Stimulated activated effector memory CD8-positive, alpha-beta T cell treated with anti-CD3 and anti-CD28 coated beads, Interleukin-12 subunit alpha, Interleukin-12 subunit beta, amount 100 ng/mL, for 72 hours (primary cell): Measurements from ENCODE around the gene MECR.
"Not testable (repeated sequence)": the region's sequence is repeated elsewhere in the genome, so short reads cannot be mapped to it uniquely, and the experiment has no call there.

Experiments used
- ATAC-seq: fragments of 150-1000 bp; cut with Tn5 transposase; 2 replicates; pipeline ENCODE4 v1.10.0; 2021
- DNase-seq, 2 donors: peaks; one replicate each; pipeline ENCODE4 v3.0.0; 2021 to 2022; ENCODE audit warnings: low spot score in 2 of 2
- H3K27ac Mint-ChIP-seq: one replicate; pipeline ENCODE4 v1.8.0; 2022; ENCODE audit warnings: mild to moderate bottlenecking, mixed read lengths
- H3K36me3 Mint-ChIP-seq: one replicate; pipeline ENCODE4 v1.8.0; 2022; ENCODE audit warnings: mild to moderate bottlenecking, mixed read lengths
- H3K4me1 Mint-ChIP-seq: one replicate; pipeline ENCODE4 v1.8.0; 2022; ENCODE audit warnings: mixed read lengths
- H3K4me3 Mint-ChIP-seq: one replicate; pipeline ENCODE4 v1.8.0; 2022; ENCODE audit warnings: mild to moderate bottlenecking, mixed read lengths
- H3K9me3 Mint-ChIP-seq: one replicate; pipeline ENCODE4 v1.8.0; 2022; ENCODE audit warnings: mixed read lengths

MECR gene

DNA sequence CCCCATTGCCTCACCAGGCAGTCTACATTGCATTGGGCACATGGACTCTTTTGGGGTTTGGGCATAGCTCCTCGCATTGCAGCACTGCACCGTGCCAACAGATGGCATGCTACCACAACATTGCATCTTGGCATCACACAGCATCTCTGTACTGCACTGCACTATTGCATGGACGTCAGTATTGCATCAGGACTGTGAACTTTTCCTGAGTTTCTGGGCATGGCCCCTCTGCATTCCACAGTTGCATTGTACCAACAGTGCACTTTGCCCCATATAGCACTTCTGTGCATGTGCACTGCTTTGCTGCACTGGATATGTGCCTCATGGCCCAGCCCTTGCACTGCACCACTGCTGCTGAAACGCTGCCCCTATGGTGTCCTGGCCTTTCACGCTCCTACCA lies 15.1 kb upstream of the MECR start:
- ATAC-seq: peak; percentile 38
- H3K9me3 Mint-ChIP-seq: no peaks in the 10 kb centered on the region
- no peak for DNase-seq
- no peak overlapping the region for H3K4me3 Mint-ChIP-seq
- H3K4me1 Mint-ChIP-seq: no peaks in the 10 kb centered on the region
- H3K36me3 Mint-ChIP-seq: no peaks in the 10 kb centered on the region
- no peak overlapping the region for H3K27ac Mint-ChIP-seq

DNA sequence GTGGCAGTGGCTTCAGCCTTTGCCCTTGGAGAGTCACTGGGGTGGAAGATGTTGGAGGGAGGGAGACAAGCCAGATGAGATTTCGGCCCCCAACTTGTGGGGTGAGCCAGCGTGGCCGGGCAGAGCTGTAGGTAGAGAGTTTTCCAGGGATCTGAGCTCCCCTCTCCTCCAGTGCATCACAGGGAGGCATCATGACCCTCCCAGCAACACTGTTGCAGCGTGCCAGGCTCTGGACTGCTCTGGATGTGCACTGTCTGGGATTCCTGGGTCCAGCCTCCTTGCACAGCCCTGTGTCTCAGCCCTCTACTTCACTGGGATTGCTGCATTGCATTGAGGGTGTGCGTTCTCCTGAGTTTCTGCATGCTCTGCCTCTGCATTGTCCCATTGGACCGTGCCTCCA lies 14.5 kb upstream of the MECR start:
- no peak for ATAC-seq
- no peak overlapping the region for H3K27ac Mint-ChIP-seq
- H3K4me1 Mint-ChIP-seq: no peaks in the 10 kb centered on the region
- no peak overlapping the region for H3K4me3 Mint-ChIP-seq
- no peaks in the 10 kb centered on the region for H3K36me3 Mint-ChIP-seq
- H3K9me3 Mint-ChIP-seq: no peaks in the 10 kb centered on the region
- DNase-seq: no peak

DNA sequence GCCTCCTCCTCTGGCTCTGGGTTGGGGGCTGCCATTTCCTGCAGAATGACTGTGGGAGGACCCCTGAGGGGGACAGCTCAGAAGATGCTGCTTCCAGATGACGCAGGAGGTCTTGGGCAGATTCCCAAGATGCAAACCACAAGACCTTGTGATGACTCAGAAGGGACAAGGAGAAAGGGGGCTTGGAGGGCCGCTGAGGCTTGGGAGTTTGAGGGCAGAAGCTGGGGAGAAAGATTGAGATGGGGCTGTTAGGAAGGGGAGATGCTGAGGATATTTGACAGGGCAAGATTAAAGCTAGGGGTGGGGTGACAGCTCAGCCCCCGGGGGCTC lies 13.1 kb upstream of the MECR start:
- peaks cover under 1% of the 10 kb centered on the region for H3K4me1 Mint-ChIP-seq
- no peaks in the 10 kb centered on the region for H3K36me3 Mint-ChIP-seq
- H3K27ac Mint-ChIP-seq: no peak overlapping the region
- no peak overlapping the region for H3K4me3 Mint-ChIP-seq
- H3K9me3 Mint-ChIP-seq: no peaks in the 10 kb centered on the region
- DNase-seq (no peak), ATAC-seq (no peak)

DNA sequence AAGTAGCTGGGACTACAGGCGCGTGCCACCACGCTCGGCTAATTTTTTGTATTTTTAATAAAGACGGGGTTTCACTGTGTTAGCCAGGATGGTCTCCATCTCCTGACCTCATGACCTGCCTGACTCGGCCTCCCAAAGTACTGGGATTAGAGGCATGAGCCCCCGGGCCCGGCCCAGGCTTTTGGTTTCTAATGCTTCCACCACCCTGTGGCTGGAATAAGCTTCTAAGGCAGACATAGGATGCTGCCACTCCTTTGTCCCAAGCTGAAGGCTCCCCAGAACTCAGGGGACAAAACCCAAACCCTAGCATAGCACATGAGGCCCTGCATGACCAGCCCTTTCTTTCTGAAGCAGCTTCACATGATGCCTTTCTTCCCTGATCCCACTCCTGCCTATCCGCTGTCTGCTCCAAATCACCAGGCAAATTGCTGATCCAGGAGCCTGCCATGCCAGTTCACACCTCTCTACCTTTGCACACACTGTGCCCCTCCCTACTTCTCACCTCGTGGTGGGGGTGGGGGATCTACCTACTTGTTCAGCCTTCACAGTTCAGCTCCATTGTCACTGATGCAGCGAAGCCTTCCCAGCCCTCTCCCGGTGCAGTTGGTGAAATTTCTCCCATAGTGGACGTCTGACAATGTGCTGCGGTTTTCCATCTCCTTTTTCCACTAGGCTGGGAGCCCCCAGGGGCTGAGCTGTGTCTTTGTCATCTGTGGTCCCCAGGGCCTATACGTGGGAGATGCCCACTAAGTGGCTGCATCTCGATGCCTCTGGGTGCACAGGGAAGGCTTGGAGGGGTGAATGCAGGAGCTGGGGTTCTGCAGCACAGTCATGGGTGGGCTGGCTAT lies 12.5 kb upstream of the MECR start:
- Mint-ChIP-seq H3K9me3 (no peaks in the 10 kb centered on the region), H3K36me3 (no peaks in the 10 kb centered on the region), H3K4me1 (peaks cover 6% of the 10 kb centered on the region), H3K27ac (no peak overlapping the region), H3K4me3 (no peak overlapping the region)
- no peak for DNase-seq
- ATAC-seq: no peak

DNA sequence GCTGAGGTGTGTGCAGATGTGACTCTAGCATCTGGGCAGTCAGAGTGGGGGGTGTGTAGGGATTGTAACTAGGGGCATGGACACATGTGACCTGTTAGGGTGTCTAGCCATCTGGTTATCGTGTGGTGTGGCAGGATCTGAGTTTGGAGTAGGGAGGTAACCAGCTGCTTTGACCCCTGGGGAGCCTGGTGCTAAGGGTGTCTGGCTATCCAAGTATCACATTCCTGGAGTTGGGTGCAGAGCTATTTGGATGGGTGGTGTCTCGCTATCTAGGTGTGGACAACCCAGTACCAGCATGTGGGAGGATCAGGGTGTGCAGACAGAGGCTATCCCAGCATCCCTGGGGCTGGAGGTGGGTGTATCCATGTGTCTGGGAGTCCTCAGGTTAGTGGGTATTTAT lies 10.3 kb upstream of the MECR start:
- no peak overlapping the region for H3K27ac Mint-ChIP-seq

DNA sequence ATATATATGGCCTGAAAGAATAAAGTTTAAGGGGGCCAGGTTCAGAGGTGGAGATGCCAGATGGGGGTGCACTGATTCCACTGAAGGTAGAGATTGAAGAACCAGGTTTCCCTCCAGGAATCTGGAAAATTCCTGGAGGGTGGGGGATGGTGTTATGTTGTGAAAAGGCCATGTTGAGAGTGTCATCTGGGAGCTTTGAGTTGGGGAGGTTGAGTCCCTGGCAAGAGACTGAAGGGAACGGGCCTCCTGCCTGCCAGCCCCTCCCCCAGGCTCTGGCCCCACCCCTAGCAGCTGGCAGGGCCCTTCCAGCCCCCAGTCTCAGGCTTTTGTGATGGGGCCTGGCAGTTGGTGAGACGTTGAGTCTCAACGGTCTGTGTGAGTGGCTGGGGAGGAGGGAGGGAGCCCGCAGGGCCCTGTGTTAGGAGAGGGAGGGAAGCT lies 9.7 kb upstream of the MECR start:
- H3K4me1 Mint-ChIP-seq: peaks cover 22% of the 10 kb centered on the region
- no peak overlapping the region for H3K27ac Mint-ChIP-seq
- H3K36me3 Mint-ChIP-seq: peaks cover 8% of the 10 kb centered on the region
- DNase-seq (no peak), ATAC-seq (no peak)
- H3K9me3 Mint-ChIP-seq: no peaks in the 10 kb centered on the region
- H3K4me3 Mint-ChIP-seq: no peak overlapping the region

More for the DNA sequence above, 10.3 kb upstream of the MECR start:
- Mint-ChIP-seq H3K4me1 (peaks cover 18% of the 10 kb centered on the region), H3K4me3 (no peak overlapping the region), H3K36me3 (peaks cover 8% of the 10 kb centered on the region), H3K9me3 (no peaks in the 10 kb centered on the region)
- DNase-seq (no peak), ATAC-seq (no peak)

DNA sequence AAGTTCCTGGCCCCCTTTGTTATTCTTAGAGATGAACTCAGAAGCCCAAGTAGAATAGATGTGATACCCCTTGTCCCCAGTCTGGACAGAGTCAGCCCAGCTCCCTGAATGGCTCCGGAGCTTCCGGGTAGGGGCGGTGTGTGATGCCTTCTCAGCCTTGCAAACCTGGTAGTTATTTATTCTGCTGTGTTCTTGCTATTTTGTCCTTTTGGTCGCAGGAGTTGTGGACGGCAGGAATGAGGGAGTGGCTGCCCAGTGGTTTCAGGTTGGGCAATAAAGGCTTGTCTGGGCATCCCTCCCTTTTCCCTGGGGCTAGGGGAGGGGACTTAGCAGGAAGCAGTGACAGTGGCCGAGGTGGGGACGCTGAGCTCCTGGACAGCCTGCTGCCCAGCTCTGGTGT lies 8.4 kb upstream of the MECR start:
- Mint-ChIP-seq H3K4me3 (peak overlapping the region; percentile 66), H3K9me3 (no peaks in the 10 kb centered on the region), H3K27ac (no peak overlapping the region), H3K4me1 (peaks cover 22% of the 10 kb centered on the region), H3K36me3 (peaks cover 8% of the 10 kb centered on the region)
- DNase-seq: no peak
- ATAC-seq: no peak

DNA sequence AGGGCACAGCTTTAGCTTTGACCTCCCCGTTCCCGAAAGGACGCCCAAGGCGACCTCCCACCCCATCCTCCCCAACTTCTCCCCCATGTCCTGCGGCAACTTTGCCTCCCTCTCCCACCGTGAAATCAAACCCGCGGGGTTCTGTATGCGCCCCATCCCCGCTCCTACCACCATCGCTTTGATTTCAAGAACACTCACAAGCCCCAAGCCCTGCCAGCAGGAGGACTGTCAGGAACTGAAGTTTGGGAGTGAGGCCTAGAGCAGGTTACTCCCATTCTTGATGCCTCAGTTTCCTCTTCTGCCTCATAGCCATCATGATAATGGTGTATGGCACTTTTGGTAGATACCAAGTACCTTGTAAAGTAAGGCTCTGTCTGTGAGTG lies 7.9 kb upstream of the MECR start:
- Mint-ChIP-seq H3K27ac (no peak overlapping the region), H3K4me3 (peak overlapping the region; percentile 66), H3K4me1 (peaks cover 22% of the 10 kb centered on the region), H3K9me3 (no peaks in the 10 kb centered on the region), H3K36me3 (peaks cover 8% of the 10 kb centered on the region)
- ATAC-seq (no peak), DNase-seq (no peak)

DNA sequence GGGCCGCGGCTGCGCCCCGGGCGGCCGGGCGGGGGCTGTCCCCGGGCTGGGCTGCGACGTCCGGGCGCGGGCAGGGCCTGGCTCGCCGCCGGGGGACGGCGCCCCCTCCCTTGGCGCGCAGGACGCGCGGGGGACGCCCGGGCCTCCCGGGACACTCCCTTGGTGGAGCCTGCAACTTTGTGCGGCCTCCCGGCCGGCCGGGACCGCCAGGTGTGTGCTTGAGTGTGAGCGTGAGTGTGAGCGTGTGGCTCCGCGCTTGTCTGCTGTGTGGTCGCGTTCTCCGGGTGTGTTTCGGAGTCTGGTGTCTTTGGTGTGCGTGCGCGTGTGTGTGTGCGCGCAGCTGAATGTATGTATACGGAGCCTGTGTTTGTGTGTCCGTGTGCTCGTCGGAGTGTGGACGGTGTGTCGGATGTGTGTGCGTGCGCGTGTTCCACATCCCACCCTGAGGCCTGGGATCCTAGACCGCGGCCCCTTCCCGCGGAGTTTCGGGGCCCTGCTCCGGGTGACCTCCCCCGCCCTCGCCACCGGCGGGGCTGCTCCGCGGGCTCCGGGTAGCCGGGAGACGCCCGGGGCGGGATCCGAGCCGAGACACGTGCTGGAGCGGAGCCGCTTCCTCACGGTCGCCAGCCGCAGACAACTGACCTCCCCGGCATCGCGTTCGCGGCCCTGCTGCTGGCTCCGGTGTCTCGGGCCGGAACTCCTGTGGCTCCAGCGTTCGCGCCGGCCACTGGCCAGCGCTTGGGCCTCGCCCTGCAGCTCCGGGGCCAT lies 7.3 kb upstream of the MECR start:
- ATAC-seq (no peak), DNase-seq (no peak)
- no peak overlapping the region for H3K27ac Mint-ChIP-seq
- H3K36me3 Mint-ChIP-seq: peaks cover 8% of the 10 kb centered on the region
- H3K9me3 Mint-ChIP-seq: no peaks in the 10 kb centered on the region
- peaks cover 22% of the 10 kb centered on the region for H3K4me1 Mint-ChIP-seq
- peak overlapping the region; percentile 66 for H3K4me3 Mint-ChIP-seq

GRCh38 chr1:29237129-29237821 lies 6.5 kb upstream of the MECR start:
- no peak for DNase-seq
- Mint-ChIP-seq H3K36me3 (peaks cover 8% of the 10 kb centered on the region), H3K9me3 (no peaks in the 10 kb centered on the region), H3K27ac (peak overlapping the region; percentile 15), H3K4me3 (peak overlapping the region; percentile 76), H3K4me1 (peaks cover 22% of the 10 kb centered on the region)
- ATAC-seq: peak; percentile 1

DNA sequence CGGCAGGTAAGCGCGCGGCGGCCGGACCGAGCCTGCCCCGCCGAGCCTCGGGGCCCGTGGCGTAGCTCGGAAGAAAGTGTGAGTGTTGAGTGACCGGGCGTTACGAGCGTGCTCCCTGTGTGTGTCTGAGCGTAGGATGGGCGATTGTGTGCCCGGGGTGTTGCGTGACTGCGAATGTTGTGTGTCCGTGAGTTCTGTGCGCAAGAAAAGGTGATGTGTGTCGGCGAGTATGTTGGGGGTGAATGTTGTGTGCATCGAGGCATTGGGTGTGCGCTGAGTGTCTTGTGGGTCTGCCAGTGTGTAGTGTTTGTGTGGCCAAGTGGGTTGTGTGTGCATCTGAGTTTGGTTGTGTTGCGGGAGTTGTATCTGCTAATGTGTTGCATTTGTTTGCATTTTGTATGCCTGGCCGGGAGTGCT lies 6.0 kb upstream of the MECR start:
- no peak for ATAC-seq
- Mint-ChIP-seq H3K36me3 (peaks cover 8% of the 10 kb centered on the region), H3K4me3 (peak overlapping the region; percentile 76), H3K9me3 (no peaks in the 10 kb centered on the region), H3K4me1 (peaks cover 22% of the 10 kb centered on the region), H3K27ac (peak overlapping the region; percentile 15)
- DNase-seq: no peak

DNA sequence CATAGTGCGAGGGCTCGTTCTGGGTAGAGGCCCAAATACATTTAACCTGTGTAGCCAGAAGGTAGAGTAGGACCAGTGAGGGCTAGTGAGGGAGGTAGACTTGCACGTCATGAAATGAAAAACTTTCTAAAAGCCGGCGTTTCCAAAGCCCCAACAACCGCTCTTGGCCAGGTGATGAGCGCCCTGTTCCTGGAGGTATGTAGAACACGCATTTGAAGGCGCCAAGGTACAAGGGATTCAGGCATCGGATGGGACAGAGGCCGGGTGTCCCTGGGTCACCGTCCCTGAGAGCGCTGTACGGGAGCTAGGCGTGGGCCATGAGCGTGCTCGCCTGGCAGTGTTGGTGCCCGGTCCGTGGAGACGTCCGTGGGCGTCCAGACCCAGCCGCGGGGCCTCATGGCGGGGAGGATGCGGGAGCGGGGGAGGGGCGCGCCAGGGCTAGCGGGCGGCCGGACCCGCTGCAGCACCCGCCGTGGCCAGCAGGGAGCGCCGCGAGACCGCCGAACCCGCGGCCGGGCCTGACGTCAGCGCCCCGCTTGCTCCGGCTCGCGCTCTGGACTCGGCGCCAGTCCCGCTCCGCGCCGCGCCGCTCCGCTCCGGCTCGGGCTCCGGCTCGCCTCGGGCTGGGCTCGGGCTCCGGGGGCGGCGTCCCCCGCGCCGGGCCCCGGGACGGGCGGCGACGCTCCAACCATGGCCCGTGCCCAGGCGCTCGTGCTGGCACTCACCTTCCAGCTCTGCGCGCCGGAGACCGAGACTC lies 5.4 kb upstream of the MECR start, which contains the start of gene PTPRU:
Gene PTPRU, plus strand, starts transcription at position 568 of the 757 bp plus-strand sequence. Its CDS starts 123 bp downstream, at position 691.
- peaks cover 9% of the 10 kb centered on the region for H3K36me3 Mint-ChIP-seq
- peak within 1 kb of the TSS; percentile 15 for H3K27ac Mint-ChIP-seq
- ATAC-seq (peak; percentile 89), DNase-seq (peak; percentile 94 to 97)
- H3K4me3 Mint-ChIP-seq: peak within 1 kb of the TSS; percentile 76
- H3K9me3 Mint-ChIP-seq: no peaks in the 10 kb centered on the region
- H3K4me1 Mint-ChIP-seq: peaks cover 27% of the 10 kb centered on the region

GRCh38 chr1:29234881-29235280 lies 4.1 kb upstream of the MECR start:
- H3K9me3 Mint-ChIP-seq, H3K27ac Mint-ChIP-seq, H3K4me3 Mint-ChIP-seq, ATAC-seq, DNase-seq: not testable (repeated sequence)
- Mint-ChIP-seq H3K4me1 (peaks cover 38% of the 10 kb centered on the region), H3K36me3 (peaks cover 18% of the 10 kb centered on the region)

DNA sequence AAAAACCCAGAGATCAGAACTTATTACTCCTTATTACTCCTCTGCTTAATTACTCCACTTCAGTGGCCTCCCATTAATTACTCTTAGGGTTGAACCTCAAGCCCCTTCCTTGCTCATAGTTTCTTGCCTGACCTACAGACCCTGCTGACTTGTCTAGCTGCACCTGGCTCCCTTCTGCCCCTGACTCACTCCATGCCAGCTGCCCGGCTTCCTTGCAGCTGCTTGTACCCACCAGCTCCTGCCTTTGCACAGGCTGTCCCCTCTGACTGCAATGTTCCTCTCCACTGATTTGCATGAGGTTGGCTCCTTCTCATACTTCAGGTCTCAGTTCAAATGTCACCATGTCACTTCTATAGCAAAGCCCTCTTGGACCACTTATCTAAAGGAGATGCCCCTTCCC lies 3.7 kb upstream of the MECR start:
- Mint-ChIP-seq H3K4me3 (no peak overlapping the region), H3K27ac (no peak overlapping the region), H3K9me3 (no peaks in the 10 kb centered on the region), H3K36me3 (peaks cover 18% of the 10 kb centered on the region), H3K4me1 (peaks cover 42% of the 10 kb centered on the region)
- ATAC-seq: no peak
- no peak for DNase-seq

DNA sequence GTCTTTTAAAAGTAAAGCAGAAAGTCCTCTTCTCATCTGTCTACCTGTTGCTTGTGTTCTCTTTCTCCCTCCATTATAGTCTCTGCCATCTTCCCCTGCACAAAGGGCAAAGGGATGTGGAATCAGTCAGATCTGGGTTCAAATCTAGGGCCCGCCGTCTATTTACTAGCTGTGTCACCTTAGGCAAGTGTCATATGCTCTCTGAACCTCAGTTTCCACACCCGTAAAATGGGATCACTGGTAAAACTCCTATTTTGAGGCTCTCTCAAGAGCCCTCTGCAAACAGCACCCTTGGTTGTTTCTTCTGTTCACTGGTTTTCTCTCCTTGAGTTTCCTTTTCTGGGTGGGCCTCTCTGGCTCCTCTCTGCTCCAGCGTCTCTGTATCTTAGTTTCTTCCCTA lies 3.0 kb upstream of the MECR start:
- no peak for DNase-seq
- ATAC-seq: no peak
- peaks cover 40% of the 10 kb centered on the region for H3K4me1 Mint-ChIP-seq
- no peak overlapping the region for H3K4me3 Mint-ChIP-seq
- H3K36me3 Mint-ChIP-seq: peaks cover 18% of the 10 kb centered on the region
- peak overlapping the region; percentile 19 for H3K27ac Mint-ChIP-seq
- H3K9me3 Mint-ChIP-seq: no peaks in the 10 kb centered on the region
